HG03460 (cell line): ENCODE measurements around the gene SLC6A9.
A peak's percentile ranks its signal among the peaks of the same experiment; 100 is the strongest.

ENCODE experiments used
- ATAC-seq: cut with Tn5 transposase; IDR thresholded peaks from one replicate; pipeline ENCODE4 v1.9.1; 2021; ENCODE audit not compliant: unreplicated experiment

The SLC6A9 gene

GRCh38 chr1:44008259-44008658 is 23.0 kb downstream of the SLC6A9 start:
- no peak for ATAC-seq

GRCh38 chr1:44002606-44003157 is 28.6 kb downstream of the SLC6A9 start:
- no peak for ATAC-seq

GRCh38 chr1:44002165-44002564 is 29.1 kb downstream of the SLC6A9 start:
- ATAC-seq, result no peak

GRCh38 chr1:44000122-44000665 is 31.1 kb downstream of the SLC6A9 start:
- ATAC-seq, result no peak

GRCh38 chr1:43999455-43999854 is 31.8 kb downstream of the SLC6A9 start:
- ATAC-seq, result no peak

- ATAC-seq, result no peak
Observed at GRCh38 chr1:43998000-43998378, 33.3 kb downstream of the SLC6A9 start.

GRCh38 chr1:43997295-43997999 is 33.8 kb downstream of the SLC6A9 start:
- ATAC-seq, result no peak

- ATAC-seq, result no peak
Observed at GRCh38 chr1:43996733-43997115, 34.5 kb downstream of the SLC6A9 start.

GRCh38 chr1:43995984-43996732 is 35.1 kb downstream of the SLC6A9 start:
- ATAC-seq, result no peak

GRCh38 chr1:43994794-43995790 is 36.2 kb downstream of the SLC6A9 start:
- no peak for ATAC-seq

GRCh38 chr1:43994071-43994470 is 37.2 kb downstream of the SLC6A9 start:
- ATAC-seq, result no peak

GRCh38 chr1:43993206-43993914 is 37.9 kb downstream of the SLC6A9 start:
- ATAC-seq, result no peak

- no peak for ATAC-seq
Observed at GRCh38 chr1:43992232-43992995, 38.8 kb downstream of the SLC6A9 start.

- ATAC-seq, result peak; percentile 67
Observed at GRCh38 chr1:43991476-43992231, 39.6 kb downstream of the SLC6A9 start, which contains the start of gene CCDC24. Gene CCDC24, plus strand, starts transcription at chr1:43991599. Its CDS starts 280 bp downstream, at chr1:43991879.

GRCh38 chr1:43991200-43991475 is 40.1 kb downstream of the SLC6A9 start:
- no peak for ATAC-seq

GRCh38 chr1:43990271-43991199 is 40.7 kb downstream of the SLC6A9 start:
- ATAC-seq, result no peak

- no peak for ATAC-seq
Observed at GRCh38 chr1:43987159-43987902, 43.9 kb downstream of the SLC6A9 start.
